Measurements from ENCODE around the gene HAL.

- TF ChIP-seq, protein P1, sequence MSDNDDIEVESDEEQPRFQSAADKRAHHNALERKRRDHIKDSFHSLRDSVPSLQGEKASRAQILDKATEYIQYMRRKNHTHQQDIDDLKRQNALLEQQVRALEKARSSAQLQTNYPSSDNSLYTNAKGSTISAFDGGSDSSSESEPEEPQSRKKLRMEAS (IDR thresholded peaks at IDR 0.05; ENCODE audit: low read depth): no peak
- TF ChIP-seq ZBTB33 (IDR thresholded peaks at IDR 0.05; ENCODE audit: borderline replicate concordance, low read depth) (no peak), SIN3A (IDR thresholded peaks at IDR 0.05; ENCODE audit: borderline replicate concordance, low read depth, low read length) (no peak), RAD21 (IDR thresholded peaks at IDR 0.05; ENCODE audit: low read length) (no peak), POLR2AphosphoS5 (IDR thresholded peaks at IDR 0.05; ENCODE audit: low read depth, low read length) (no peak), EP300 (IDR thresholded peaks at IDR 0.05; ENCODE audit: borderline replicate concordance in 1 of 2, low read depth in 1 of 2, low read length in 1 of 2) (no peak)
- TF ChIP-seq, protein P2, sequence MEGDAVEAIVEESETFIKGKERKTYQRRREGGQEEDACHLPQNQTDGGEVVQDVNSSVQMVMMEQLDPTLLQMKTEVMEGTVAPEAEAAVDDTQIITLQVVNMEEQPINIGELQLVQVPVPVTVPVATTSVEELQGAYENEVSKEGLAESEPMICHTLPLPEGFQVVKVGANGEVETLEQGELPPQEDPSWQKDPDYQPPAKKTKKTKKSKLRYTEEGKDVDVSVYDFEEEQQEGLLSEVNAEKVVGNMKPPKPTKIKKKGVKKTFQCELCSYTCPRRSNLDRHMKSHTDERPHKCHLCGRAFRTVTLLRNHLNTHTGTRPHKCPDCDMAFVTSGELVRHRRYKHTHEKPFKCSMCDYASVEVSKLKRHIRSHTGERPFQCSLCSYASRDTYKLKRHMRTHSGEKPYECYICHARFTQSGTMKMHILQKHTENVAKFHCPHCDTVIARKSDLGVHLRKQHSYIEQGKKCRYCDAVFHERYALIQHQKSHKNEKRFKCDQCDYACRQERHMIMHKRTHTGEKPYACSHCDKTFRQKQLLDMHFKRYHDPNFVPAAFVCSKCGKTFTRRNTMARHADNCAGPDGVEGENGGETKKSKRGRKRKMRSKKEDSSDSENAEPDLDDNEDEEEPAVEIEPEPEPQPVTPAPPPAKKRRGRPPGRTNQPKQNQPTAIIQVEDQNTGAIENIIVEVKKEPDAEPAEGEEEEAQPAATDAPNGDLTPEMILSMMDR (IDR thresholded peaks at IDR 0.05): no peak
- TF ChIP-seq, protein P3, sequence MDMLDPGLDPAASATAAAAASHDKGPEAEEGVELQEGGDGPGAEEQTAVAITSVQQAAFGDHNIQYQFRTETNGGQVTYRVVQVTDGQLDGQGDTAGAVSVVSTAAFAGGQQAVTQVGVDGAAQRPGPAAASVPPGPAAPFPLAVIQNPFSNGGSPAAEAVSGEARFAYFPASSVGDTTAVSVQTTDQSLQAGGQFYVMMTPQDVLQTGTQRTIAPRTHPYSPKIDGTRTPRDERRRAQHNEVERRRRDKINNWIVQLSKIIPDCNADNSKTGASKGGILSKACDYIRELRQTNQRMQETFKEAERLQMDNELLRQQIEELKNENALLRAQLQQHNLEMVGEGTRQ (IDR thresholded peaks at IDR 0.05; ENCODE audit: borderline replicate concordance, low read depth, low read length): no peak
Measured at GRCh38 chr12:95977764-95978305, 18.3 kb downstream of the HAL start.
